ENCODE measurements around the gene ADGRL4.

DNA sequence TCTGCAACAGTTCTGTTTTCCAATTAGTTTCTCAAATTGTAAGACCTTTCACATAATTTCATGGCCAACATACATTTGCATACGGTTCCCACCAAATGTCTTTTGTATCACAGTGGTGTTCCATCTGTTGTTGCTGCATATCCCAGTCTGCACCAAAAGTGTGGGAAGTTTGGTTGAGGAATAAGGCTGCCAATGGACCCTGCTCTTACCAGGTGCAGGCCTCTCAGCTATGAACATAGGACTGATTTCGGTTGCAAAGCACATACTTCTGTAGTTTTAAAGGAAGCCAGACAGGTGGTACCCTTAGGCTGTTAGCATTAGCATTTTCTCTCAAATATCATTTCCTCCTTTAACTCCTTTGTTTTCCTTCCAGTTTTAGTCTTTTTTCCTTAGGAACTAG lies 33.8 kb downstream of the ADGRL4 start:
- TF ChIP-seq, protein P1, sequence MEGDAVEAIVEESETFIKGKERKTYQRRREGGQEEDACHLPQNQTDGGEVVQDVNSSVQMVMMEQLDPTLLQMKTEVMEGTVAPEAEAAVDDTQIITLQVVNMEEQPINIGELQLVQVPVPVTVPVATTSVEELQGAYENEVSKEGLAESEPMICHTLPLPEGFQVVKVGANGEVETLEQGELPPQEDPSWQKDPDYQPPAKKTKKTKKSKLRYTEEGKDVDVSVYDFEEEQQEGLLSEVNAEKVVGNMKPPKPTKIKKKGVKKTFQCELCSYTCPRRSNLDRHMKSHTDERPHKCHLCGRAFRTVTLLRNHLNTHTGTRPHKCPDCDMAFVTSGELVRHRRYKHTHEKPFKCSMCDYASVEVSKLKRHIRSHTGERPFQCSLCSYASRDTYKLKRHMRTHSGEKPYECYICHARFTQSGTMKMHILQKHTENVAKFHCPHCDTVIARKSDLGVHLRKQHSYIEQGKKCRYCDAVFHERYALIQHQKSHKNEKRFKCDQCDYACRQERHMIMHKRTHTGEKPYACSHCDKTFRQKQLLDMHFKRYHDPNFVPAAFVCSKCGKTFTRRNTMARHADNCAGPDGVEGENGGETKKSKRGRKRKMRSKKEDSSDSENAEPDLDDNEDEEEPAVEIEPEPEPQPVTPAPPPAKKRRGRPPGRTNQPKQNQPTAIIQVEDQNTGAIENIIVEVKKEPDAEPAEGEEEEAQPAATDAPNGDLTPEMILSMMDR (IDR thresholded peaks at IDR 0.05) = no peak
- TF ChIP-seq POLR2A (IDR thresholded peaks at IDR 0.05) = no peak

Data from esophagus squamous epithelium (tissue), 4 donors.